PC-3 (cell line): ENCODE results near the gene SEMA3F.

Experiments
- CTCF ChIP-seq: fragments of 300-600 bp; sonication (generic); conservative IDR thresholded peaks from 2 replicates; pipeline ENCODE4 v1.5.1; 2017; ENCODE audit warnings: antibody characterized with exemption, low read depth, mild to moderate bottlenecking, low read length
- EZH2 ChIP-seq: fragments of 300-600 bp; sonication (generic); IDR thresholded peaks from one replicate; pipeline ENCODE4 v1.6.1; 2017; ENCODE audit warnings: antibody characterized with exemption, mild to moderate bottlenecking, low read length; ENCODE audit not compliant: unreplicated experiment
- EZH2phosphoT487 ChIP-seq: fragments of 300-600 bp; sonication (generic); IDR thresholded peaks from 2 replicates; pipeline ENCODE4 v1.6.1; 2018; ENCODE audit warnings: mild to moderate bottlenecking, antibody characterized with exemption, low read length, borderline replicate concordance

GRCh38 chr3:50224639-50225038 lies 69.5 kb downstream of the SEMA3F start:
- TF ChIP-seq CTCF = no peak
- no peak for TF ChIP-seq EZH2phosphoT487
- no peak for TF ChIP-seq EZH2
